Endothelial cell of hepatic sinusoid (primary cell): Measurements from ENCODE around the gene NT5C3A.
"Not testable (repeated sequence)": the region's sequence is repeated elsewhere in the genome, so short reads cannot be mapped to it uniquely, and the experiment has no call there.

ENCODE experiments used
- in situ Hi-C: cut with HindIII; loops from 2 replicates; pipeline ENCODE4 v1.10.0; 2017; ENCODE audit warnings: low sequenced_read_pairs

The NT5C3A gene

DNA sequence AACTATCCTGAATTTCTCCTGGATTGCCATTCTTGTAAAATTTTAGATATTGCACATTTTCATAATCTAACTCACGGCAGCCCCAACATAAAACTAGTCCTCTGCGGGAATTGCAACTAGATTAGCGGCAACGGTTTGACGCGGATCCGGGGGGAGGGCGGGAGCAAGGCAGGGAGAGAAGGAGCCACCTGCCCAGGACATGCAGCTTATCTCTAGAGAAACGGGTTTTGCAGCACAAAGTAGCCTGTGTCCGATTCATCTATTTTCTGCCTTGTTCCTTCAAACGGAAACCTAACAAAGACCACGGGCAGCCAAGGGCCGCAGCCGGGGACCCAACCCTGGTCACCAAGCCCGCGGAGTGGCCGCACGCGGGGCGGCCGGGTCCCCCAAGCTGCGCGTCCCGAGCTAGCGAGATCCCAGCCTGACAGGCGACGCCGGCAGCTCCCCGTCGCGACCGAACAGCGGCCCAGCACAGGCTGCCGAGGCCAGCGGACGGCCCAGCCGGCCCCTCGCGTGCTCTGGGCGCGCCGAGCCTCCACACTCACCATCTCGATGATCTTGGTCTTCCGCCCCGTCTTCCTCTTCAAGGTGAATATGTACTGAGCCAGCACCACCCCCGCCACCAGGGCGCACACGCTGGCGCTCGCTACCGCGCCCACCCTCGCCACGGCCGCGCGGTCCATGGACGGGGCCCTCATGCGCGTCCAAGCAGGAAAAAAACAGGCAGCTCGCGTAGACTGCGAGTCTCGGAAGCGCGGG, at the start of gene NT5C3A:
NT5C3A (minus strand) TSS at position 754 of the 759 bp plus-strand sequence; CDS start at position 683, 71 bp downstream.
- in situ Hi-C loops: loop anchor here (25.0 kb wide), 1 partner anchor 125 kb away; no protein-coding TSS in a partner anchor

DNA sequence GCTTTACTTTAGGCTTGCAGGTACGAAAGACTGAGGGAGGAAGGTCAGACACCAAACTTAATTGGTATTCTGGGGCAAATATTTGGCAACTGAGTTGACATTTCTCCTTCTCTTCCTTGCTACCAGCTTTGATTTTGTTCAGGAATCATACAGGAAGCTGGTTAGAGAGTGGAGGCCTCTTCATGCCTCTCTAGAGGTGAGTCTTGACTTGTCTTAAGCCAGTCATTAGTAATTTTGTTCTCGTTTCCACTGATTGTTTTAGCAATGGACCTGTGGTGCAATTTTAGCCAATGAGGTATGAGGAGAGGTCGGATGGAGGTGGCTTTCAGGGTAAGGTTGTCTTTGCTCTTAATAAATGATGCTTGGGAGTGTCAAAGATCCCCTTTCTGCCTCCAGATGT, 49.0 kb upstream of the NT5C3A start:
- in situ Hi-C loops: loop anchor here (25.0 kb wide), 1 partner anchor 299 kb away; no protein-coding TSS in a partner anchor

DNA sequence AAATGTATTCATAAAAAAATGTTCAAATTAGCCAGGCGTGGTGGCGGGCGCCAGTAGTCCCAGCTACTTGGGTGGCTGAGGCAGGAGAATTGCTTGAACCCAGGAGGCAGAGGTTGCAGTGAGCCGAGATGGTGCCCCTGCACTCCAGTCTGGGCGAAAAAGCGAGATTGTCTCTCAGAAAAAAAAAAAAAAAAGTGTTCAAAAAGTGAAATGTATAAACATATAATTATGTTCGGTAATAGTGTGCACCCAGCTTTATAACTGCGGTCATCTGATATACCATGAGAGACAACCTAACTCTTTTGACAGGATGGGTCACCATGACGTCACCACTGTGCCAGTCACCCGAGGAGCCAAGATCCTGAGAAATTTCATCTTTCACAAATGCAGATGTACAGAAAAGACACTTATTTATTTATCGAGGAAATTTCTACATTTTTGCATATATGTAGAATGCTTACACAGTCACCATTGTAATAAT, 47.2 kb upstream of the NT5C3A start:
- in situ Hi-C loops: loop anchor here (25.0 kb wide), 1 partner anchor 297 kb away; no protein-coding TSS in a partner anchor

DNA sequence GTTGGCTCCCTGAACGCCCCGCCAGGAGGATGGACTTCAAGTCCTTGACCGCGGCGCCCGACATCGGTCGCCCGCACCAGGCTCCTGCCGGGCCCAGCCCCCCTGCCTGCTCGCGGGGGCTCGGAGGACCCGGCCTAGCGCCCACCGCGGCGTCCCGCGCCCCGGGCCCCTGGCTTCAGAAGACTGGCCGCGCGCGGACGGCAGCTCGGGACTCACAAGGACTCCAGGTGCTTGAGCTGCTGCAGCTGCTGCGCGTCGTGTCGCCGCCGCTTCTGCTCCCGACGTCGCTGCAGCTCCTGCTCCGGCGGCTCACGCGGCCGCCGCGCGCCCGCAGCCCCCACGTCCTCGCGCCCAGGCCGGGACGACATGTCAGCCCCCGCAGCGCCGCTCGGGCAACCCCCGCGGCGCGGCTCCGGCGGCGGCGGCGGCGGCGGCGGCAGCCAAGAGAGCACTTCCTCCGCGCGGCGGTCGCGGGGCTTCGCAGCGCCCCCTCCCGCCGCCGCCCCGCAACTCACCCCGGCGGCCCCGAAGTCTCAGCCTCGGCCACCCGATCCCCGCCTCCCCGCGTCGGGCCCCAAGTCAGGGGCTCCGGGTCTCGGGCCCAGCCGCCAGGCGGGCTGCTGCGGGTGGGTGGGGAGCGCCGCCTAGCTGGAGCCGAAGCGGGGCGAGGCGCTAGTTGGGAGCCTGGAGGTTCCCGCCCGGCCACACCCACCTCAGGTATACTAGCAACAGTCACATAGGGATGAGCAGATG, 46.6 kb upstream of the NT5C3A start, which contains the start of gene RP9:
RP9 (minus strand) TSS at position 400 of the 753 bp plus-strand sequence; CDS start at position 368, 32 bp downstream.
- in situ Hi-C loops: loop anchor here (25.0 kb wide), 1 partner anchor 297 kb away; no protein-coding TSS in a partner anchor

DNA sequence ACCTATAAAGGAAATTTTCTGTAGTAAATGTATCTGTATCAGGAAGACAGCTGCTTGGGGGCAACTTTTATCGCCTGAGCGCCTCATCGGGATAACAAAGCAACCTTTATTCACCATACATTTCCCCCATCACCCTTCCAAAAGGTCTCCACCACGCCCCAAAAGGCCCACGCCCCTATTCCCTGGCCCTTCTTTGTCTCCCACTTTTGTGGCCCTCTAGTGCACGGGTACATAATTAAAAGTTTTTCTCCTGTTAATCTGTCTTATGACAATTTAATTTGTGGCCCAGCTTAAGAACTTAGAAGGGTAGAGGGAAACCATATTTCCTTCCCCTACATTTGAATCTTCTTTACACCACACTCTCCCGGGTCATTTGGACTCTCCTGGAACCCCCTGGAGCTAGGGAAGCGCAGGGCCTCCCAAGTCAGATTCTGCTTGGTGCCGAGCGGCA, 46.0 kb upstream of the NT5C3A start:
- in situ Hi-C loops: loop anchor here (25.0 kb wide), 1 partner anchor 296 kb away; no protein-coding TSS in a partner anchor

DNA sequence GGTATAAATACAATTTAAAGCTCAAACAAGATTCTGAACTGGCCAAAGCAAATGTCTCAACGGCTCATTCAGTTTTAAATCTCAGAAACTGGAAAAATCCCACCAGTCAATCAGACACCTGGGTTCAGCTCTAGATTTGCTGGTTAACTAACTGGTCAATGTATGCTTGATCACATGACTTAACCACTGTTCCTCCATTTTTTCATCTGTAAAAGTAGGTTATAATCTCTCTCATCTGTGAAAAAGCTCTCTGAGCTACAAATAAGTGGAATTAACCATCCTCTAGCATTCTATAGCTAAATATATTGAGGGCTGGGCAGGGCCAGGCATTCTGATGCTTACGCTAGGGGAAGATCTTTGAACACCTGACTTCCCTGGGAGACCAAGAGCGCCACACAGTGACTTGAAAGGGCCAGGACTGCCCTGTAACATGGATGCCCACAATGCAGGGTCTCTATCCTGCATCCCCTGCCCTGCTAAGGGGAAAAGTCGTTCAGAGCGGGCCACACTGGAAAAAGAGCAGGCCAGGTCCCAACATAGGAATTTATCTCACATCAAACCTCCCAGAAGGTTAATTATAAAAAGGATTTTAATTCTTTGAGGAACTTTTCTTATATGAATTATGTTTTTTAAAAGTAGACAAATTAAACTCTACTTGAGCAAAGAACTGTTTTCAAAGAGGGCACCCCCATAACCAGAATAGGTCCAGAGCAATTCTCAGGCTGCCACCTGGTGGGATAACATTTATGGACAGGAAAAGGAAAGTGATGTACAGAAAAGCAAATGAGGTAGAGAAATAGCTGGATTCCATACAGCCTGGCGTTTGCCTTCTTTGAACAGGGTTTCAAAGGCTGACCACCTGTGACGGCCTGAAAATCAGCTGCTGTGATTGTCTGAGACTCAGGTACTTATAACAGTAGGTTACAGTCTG, 44.8 kb upstream of the NT5C3A start:
- in situ Hi-C loops: loop anchor here (25.0 kb wide), 1 partner anchor 295 kb away; no protein-coding TSS in a partner anchor

DNA sequence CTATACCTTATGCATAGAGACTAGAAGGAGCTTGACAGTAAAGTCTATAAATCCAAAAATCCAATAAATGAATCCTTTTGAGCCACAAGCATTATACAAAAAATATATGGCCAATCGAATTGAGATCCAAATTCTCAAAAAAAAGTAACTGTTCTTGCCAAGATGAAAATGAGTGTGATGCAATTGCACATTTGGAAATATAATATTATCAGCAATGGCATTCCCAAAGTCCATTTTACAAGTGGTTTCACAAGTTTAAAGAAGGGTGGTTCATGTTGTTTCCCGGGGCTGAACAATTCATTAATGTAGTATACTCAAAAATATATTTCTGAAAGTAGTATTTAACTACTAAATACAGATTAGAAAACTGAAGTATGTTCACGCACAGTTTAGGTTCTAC, 39.3 kb upstream of the NT5C3A start:
- in situ Hi-C loops: loop anchor here (25.0 kb wide), 1 partner anchor 290 kb away; no protein-coding TSS in a partner anchor

DNA sequence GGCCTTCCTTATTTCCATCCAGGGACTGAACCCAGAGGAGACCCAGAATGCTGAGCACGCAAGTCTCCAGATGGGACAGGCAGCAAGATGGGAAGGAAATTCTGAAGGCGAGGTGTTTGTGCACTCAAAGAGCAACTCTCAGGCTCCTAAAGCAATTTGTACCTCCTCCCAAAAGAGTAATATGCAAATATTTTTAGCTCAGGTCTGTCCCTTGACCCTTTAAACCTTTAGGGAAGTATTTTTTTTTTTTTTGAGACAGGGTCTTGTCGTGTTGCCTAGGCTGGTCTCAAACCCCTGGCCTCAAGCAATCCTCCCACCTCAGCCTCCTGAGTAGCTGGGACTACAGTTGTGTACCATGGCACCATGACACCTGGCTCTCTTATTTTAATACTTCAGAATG, 38.2 kb upstream of the NT5C3A start:
- in situ Hi-C loops: loop anchor here (25.0 kb wide), 1 partner anchor 288 kb away; no protein-coding TSS in a partner anchor

DNA sequence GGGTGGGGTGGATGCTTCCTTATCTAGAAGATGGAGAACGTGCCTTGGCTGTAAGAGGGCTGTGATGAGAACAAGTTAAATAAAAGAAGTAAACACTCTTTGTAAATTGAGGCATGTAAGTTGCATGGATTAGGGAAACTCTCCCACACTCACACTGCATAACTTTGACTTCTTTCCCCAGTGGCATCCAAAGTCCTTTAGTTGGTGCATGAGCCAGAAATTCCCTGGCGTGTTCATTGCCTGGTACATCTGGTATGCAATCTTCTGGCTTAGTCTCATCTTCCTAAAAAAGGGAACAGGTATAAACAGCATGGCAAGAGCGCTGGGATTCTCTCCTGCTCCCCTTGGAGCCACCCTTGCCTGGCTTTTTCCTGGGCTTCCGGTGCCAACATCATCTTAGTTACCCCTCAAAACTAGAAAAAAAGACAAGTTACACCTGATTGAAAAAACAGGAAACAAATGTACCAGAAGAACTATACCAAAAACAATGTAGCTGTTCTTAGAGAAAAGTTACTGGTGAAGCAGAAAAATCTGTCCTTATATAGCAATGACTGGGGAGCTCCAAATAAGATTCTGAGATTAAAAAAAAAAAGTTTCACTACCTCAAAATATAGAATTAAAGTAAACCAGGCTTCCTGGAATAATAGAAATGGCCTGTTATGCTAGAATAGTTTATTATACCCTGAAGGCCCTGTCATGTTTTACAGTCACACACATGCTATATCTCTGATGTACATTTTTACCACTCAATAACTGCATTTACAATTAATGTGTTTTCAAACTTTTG, 36.8 kb upstream of the NT5C3A start:
- in situ Hi-C loops: no loop called here

DNA sequence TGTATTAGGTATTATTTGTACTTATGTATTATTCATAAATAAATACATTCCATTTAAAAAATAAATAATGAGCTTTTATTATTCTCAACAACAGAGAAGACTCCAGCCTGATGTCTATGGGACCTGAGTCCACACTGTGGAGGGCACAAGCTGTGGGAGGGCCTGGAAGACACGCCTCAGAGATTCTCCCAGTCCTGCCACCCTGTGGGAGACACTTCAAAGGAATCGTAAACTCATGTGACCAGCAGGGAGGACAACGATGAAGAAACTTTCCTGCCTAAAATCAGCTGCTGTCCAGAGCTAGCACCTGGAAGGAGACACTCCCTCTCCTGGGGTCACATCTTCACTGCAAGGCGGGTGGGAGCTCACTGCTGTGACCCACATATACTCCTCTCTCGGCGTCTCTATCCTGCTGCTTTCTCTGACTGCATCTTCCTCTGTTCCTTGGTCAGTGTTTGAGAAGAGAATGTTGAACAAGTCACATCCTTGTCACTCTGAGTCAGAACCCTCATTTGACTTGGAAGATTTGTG, 32.2 kb upstream of the NT5C3A start:
- in situ Hi-C loops: not testable (repeated sequence)

DNA sequence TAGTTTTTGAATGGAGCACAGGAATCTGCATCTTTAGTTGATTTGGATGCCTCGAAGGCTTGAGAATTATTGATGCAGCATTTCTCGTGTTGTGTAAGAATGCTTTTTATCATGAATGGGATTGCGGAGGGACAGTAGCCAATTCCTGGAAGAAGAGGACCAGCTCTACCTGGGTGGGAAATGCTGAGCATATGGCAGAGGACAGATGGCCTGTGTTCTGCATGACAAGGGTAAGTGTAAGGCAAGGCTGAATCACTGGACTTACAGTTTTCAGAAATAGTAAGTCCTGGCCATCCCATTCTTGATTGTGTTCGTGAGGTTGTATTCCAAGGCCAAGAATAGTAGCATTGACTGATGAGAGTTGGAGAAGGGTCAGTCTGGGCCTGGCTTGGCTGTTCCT, 30.7 kb upstream of the NT5C3A start:
- in situ Hi-C loops: no loop called here

DNA sequence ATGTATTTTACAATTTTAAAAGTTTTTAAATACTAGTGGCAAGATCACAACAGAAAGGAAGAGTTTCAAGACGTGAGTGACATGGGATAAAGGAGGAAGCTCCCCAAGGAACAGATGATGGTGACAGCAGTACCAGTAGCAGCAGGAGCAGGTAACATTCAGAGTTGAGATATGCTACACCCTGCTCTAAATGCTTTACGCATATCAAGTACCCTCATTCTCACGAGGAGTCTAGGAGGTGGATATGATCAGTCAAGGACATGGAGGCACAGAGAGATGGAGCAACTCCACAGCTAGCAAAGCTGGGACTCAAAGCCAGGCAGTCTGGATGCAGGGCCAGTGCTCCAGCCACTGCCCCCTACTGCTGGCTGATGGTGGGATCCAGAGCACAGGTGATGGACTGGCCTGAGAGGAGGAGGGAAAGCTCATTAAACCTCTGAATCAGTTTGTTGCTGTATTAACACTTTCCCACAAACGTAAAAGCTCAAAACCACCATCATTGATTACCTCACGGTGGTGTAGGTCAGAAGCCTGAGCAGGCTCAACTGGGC, 29.1 kb upstream of the NT5C3A start:
- in situ Hi-C loops: no loop called here

DNA sequence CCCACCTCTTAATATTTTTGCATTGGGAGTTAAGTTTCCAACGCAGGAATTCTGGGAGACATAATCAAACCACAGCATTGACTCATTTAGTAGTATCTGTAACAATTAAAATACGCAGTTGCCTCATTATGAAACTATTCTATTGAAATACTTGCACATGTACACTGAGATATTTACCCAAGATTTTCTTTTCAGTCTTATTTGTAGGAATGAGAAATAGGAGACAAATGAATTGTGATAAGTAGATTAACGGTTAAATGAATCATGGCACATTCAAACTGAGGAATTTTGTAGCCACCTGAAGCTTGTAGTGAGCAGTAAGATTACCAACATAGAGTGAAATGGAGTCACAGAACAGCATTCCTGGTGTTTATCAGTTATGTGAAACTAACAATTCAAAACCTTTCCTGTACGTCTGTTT, 28.5 kb upstream of the NT5C3A start:
- in situ Hi-C loops: no loop called here

DNA sequence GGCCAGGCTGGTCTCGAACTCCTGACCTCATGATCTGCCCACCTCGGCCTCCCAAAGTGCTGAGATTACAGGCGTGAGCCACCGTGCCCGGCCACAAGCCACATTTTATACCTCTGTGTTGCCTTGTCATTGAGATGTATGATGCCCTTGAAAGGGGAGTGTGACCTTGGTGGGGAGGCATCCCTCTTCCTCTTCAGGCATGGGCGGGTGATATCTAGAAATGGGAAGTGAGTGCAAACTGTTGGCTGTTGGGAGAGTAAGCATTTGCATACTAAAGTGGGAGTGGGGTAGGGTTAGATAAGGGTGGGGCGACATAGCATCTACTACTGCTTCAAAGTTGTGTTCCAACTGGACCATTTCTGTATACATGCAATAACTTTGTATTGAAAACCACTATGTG, 26.6 kb upstream of the NT5C3A start:
- in situ Hi-C loops: no loop called here

DNA sequence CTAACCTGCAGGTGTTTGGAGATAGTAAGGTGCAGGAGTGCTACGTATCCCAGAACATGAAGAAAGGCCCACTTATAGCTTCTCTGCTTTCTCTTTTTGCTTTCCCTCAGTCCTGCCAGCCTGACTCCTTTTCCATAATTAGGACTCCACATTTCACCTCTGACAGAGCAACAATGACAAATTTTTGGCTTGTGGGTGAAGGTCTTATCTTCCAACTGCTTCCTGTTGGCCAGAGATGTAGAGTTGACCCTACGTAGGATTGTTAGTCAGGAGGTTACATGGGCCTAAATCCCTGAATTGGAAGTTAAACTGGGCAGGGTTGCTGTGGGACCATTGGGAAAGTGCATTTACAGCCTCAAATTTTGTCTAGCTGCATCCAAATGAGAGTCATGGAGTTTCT, 25.3 kb upstream of the NT5C3A start:
- in situ Hi-C loops: no loop called here

DNA sequence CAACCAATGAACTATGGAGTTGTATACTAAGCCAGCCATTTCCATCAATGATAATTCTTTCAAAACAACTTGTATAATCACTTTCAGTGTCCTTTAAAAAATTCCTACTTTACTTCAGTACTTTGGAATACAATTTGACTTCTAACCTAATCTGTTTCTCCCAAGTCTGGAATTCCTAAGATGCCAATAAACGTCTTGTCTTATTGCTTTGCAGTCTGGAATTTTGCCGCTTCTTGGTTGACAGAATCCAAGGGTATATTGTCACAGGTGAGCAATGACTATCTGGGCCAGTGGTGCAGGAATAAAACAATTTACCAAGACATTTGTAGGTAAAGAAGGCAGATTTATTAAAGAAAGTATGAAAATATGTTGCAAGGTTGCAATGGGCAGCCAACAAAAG, 24.8 kb upstream of the NT5C3A start:
- in situ Hi-C loops: no loop called here

DNA sequence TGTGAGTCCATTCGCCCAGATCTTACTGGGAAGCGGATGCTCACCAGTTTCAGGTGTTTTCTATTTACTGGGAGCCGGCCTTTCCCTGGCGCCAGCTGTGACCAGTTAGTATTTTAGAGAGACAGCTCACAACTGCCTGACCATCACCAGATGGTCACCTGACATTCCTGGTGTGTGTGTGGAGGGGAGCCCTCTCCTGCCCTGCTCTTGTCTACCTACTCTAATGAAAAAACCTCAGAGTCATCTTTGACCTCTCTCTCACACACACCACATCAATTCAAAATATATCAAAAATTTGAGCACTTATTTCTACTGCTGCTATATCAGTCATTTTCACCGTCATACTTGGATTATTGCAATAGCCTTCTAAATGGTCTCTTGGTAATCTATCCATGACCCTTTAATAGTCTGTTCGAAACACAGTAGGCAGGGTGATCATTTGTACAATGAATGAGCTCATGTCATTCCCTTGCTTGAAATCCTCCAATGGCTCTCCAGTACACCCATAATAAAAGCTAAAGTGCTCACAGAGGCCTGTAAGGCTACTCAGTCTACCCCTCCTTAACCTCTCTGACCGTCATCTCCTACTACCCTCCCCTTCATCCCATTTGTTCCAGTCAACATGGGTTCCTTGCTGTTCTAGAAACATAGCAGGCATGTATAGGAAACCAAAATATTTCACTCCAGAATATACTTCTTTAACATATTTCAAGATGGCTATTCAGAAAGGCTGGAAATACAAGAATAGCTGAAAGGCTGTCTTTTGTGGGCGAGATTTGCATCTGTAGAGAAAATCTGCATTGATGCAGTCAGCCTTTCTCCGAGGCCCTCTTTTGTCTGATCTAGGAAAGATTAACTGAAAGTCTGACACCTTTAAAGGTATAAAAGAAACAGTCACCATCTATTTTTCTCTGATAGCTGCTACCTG, 17.5 kb upstream of the NT5C3A start:
- in situ Hi-C loops: no loop called here

DNA sequence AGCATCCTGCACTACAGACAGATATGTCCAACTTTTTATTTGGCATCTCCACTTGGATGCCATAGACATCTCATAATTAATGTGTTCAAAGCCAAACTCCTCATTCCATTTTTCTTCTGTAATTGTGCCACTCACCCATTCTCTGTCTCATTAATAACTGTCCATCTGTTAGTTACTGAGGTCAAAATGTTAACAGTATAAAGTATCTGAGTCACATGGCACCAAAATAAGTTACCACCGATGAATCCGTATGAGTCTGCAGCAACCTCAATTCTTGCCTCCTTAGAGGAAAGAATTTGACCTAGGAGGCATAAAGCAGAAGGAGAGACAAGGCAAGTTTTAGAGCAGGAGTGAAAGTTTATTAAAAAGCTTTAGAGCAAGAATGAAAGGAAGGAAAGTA, 16.5 kb upstream of the NT5C3A start:
- in situ Hi-C loops: no loop called here
